Measurements from ENCODE around the gene TTLL3.
"Not testable (repeated sequence)": the region's sequence is repeated elsewhere in the genome, so short reads cannot be mapped to it uniquely, and the experiment has no call there.

TTLL3 gene

GRCh38 chr3:9771007-9771406 lies 39.1 kb upstream of the TTLL3 start:
- peaks cover 21 to 36% of the 10 kb centered on the region in 2 donors for H3K4me1 ChIP-seq (ENCODE audit: control insufficient read depth in 1 of 2, insufficient read depth in 2 of 2, low read length in 2 of 2)
- not testable (repeated sequence) for H3K27ac ChIP-seq (ENCODE audit: low read length); H3K9me3 ChIP-seq (ENCODE audit: control insufficient read depth in 1 of 2, low read length in 2 of 2); H3K27me3 ChIP-seq (ENCODE audit: low read depth, low read length); H3K4me3 ChIP-seq (ENCODE audit: low read depth in 1 of 2, low read length in 2 of 2); H3K36me3 ChIP-seq (ENCODE audit: control insufficient read depth in 1 of 2, insufficient read depth in 2 of 2, low read length in 2 of 2)

- no peaks in the 10 kb centered on the region for H3K27me3 ChIP-seq (ENCODE audit: low read depth, low read length)
- peaks cover 20 to 24% of the 10 kb centered on the region in 2 donors for H3K4me1 ChIP-seq (ENCODE audit: control insufficient read depth in 1 of 2, insufficient read depth in 2 of 2, low read length in 2 of 2)
- no peak overlapping the region for H3K4me3 ChIP-seq (ENCODE audit: low read depth in 1 of 2, low read length in 2 of 2)
- H3K27ac ChIP-seq (ENCODE audit: low read length) = no peak overlapping the region
- peaks cover 6 to 29% of the 10 kb centered on the region in 2 donors for H3K36me3 ChIP-seq (ENCODE audit: control insufficient read depth in 1 of 2, insufficient read depth in 2 of 2, low read length in 2 of 2)
- no peaks in the 10 kb centered on the region for H3K9me3 ChIP-seq (ENCODE audit: control insufficient read depth in 1 of 2, low read length in 2 of 2)
Observed at GRCh38 chr3:9776896-9777693, 33.0 kb upstream of the TTLL3 start.

- Histone ChIP-seq H3K9me3 (ENCODE audit: control insufficient read depth in 1 of 2, low read length in 2 of 2) (no peaks in the 10 kb centered on the region), H3K36me3 (ENCODE audit: control insufficient read depth in 1 of 2, insufficient read depth in 2 of 2, low read length in 2 of 2) (peaks cover 11 to 35% of the 10 kb centered on the region in 2 donors), H3K27ac (ENCODE audit: low read length) (no peak overlapping the region), H3K4me1 (ENCODE audit: control insufficient read depth in 1 of 2, insufficient read depth in 2 of 2, low read length in 2 of 2) (peaks cover 20 to 24% of the 10 kb centered on the region in 2 donors), H3K27me3 (ENCODE audit: low read depth, low read length) (no peaks in the 10 kb centered on the region), H3K4me3 (ENCODE audit: low read depth in 1 of 2, low read length in 2 of 2) (no peak overlapping the region)
Observed at GRCh38 chr3:9777694-9778021, 32.4 kb upstream of the TTLL3 start.

- Histone ChIP-seq H3K27ac (ENCODE audit: low read length) (no peak overlapping the region), H3K9me3 (ENCODE audit: control insufficient read depth in 1 of 2, low read length in 2 of 2) (no peaks in the 10 kb centered on the region), H3K4me3 (ENCODE audit: low read depth in 1 of 2, low read length in 2 of 2) (no peak overlapping the region), H3K27me3 (ENCODE audit: low read depth, low read length) (no peaks in the 10 kb centered on the region), H3K4me1 (ENCODE audit: control insufficient read depth in 1 of 2, insufficient read depth in 2 of 2, low read length in 2 of 2) (peaks cover 20 to 24% of the 10 kb centered on the region in 2 donors), H3K36me3 (ENCODE audit: control insufficient read depth in 1 of 2, insufficient read depth in 2 of 2, low read length in 2 of 2) (peaks cover 17 to 40% of the 10 kb centered on the region in 2 donors)
Observed at GRCh38 chr3:9778143-9779074, 31.7 kb upstream of the TTLL3 start.

GRCh38 chr3:9779075-9779593 lies 30.9 kb upstream of the TTLL3 start:
- Histone ChIP-seq H3K27ac (ENCODE audit: low read length) (no peak overlapping the region), H3K36me3 (ENCODE audit: control insufficient read depth in 1 of 2, insufficient read depth in 2 of 2, low read length in 2 of 2) (peaks cover 22 to 47% of the 10 kb centered on the region in 2 donors), H3K27me3 (ENCODE audit: low read depth, low read length) (no peaks in the 10 kb centered on the region), H3K4me1 (ENCODE audit: control insufficient read depth in 1 of 2, insufficient read depth in 2 of 2, low read length in 2 of 2) (peaks cover 20 to 24% of the 10 kb centered on the region in 2 donors), H3K9me3 (ENCODE audit: control insufficient read depth in 1 of 2, low read length in 2 of 2) (no peaks in the 10 kb centered on the region), H3K4me3 (ENCODE audit: low read depth in 1 of 2, low read length in 2 of 2) (no peak overlapping the region)

GRCh38 chr3:9779721-9780457 lies 30.2 kb upstream of the TTLL3 start:
- no peak overlapping the region for H3K4me3 ChIP-seq (ENCODE audit: low read depth in 1 of 2, low read length in 2 of 2)
- H3K9me3 ChIP-seq (ENCODE audit: control insufficient read depth in 1 of 2, low read length in 2 of 2) = no peaks in the 10 kb centered on the region
- H3K27ac ChIP-seq (ENCODE audit: low read length) = peak overlapping the region; percentile 16
- peaks cover 24 to 49% of the 10 kb centered on the region in 2 donors for H3K36me3 ChIP-seq (ENCODE audit: control insufficient read depth in 1 of 2, insufficient read depth in 2 of 2, low read length in 2 of 2)
- peaks cover 20 to 24% of the 10 kb centered on the region in 2 donors for H3K4me1 ChIP-seq (ENCODE audit: control insufficient read depth in 1 of 2, insufficient read depth in 2 of 2, low read length in 2 of 2)
- no peaks in the 10 kb centered on the region for H3K27me3 ChIP-seq (ENCODE audit: low read depth, low read length)

- H3K9me3 ChIP-seq (ENCODE audit: control insufficient read depth in 1 of 2, low read length in 2 of 2) = no peaks in the 10 kb centered on the region
- H3K4me1 ChIP-seq (ENCODE audit: control insufficient read depth in 1 of 2, insufficient read depth in 2 of 2, low read length in 2 of 2) = peaks cover 20 to 24% of the 10 kb centered on the region in 2 donors
- peak overlapping the region; percentile 16 for H3K27ac ChIP-seq (ENCODE audit: low read length)
- no peaks in the 10 kb centered on the region for H3K27me3 ChIP-seq (ENCODE audit: low read depth, low read length)
- H3K36me3 ChIP-seq (ENCODE audit: control insufficient read depth in 1 of 2, insufficient read depth in 2 of 2, low read length in 2 of 2) = peaks cover 29 to 55% of the 10 kb centered on the region in 2 donors
- H3K4me3 ChIP-seq (ENCODE audit: low read depth in 1 of 2, low read length in 2 of 2) = no peak overlapping the region
Observed at GRCh38 chr3:9780458-9780812, 29.6 kb upstream of the TTLL3 start.

- H3K27me3 ChIP-seq (ENCODE audit: low read depth, low read length) = no peaks in the 10 kb centered on the region
- H3K4me3 ChIP-seq (ENCODE audit: low read depth in 1 of 2, low read length in 2 of 2) = no peak overlapping the region
- peaks cover 20 to 24% of the 10 kb centered on the region in 2 donors for H3K4me1 ChIP-seq (ENCODE audit: control insufficient read depth in 1 of 2, insufficient read depth in 2 of 2, low read length in 2 of 2)
- H3K27ac ChIP-seq (ENCODE audit: low read length) = no peak overlapping the region
- H3K9me3 ChIP-seq (ENCODE audit: control insufficient read depth in 1 of 2, low read length in 2 of 2) = no peaks in the 10 kb centered on the region
- H3K36me3 ChIP-seq (ENCODE audit: control insufficient read depth in 1 of 2, insufficient read depth in 2 of 2, low read length in 2 of 2) = peaks cover 32 to 59% of the 10 kb centered on the region in 2 donors
Observed at GRCh38 chr3:9780910-9781309, 29.2 kb upstream of the TTLL3 start.

GRCh38 chr3:9781551-9781950 lies 28.5 kb upstream of the TTLL3 start:
- Histone ChIP-seq H3K9me3 (ENCODE audit: control insufficient read depth in 1 of 2, low read length in 2 of 2) (no peaks in the 10 kb centered on the region), H3K27me3 (ENCODE audit: low read depth, low read length) (no peaks in the 10 kb centered on the region), H3K4me3 (ENCODE audit: low read depth in 1 of 2, low read length in 2 of 2) (no peak overlapping the region), H3K36me3 (ENCODE audit: control insufficient read depth in 1 of 2, insufficient read depth in 2 of 2, low read length in 2 of 2) (peaks cover 36 to 66% of the 10 kb centered on the region in 2 donors), H3K27ac (ENCODE audit: low read length) (no peak overlapping the region), H3K4me1 (ENCODE audit: control insufficient read depth in 1 of 2, insufficient read depth in 2 of 2, low read length in 2 of 2) (peaks cover 20 to 24% of the 10 kb centered on the region in 2 donors)

- H3K27ac ChIP-seq (ENCODE audit: low read length) = no peak overlapping the region
- no peaks in the 10 kb centered on the region for H3K9me3 ChIP-seq (ENCODE audit: control insufficient read depth in 1 of 2, low read length in 2 of 2)
- peaks cover 40 to 71% of the 10 kb centered on the region in 2 donors for H3K36me3 ChIP-seq (ENCODE audit: control insufficient read depth in 1 of 2, insufficient read depth in 2 of 2, low read length in 2 of 2)
- H3K4me1 ChIP-seq (ENCODE audit: control insufficient read depth in 1 of 2, insufficient read depth in 2 of 2, low read length in 2 of 2) = peaks cover 19 to 23% of the 10 kb centered on the region in 2 donors
- H3K4me3 ChIP-seq (ENCODE audit: low read depth in 1 of 2, low read length in 2 of 2) = no peak overlapping the region
- H3K27me3 ChIP-seq (ENCODE audit: low read depth, low read length) = no peaks in the 10 kb centered on the region
Observed at GRCh38 chr3:9781978-9782603, 28.0 kb upstream of the TTLL3 start.

All from muscle layer of duodenum (tissue), 2 donors.